GM19463 (cell line): ENCODE results near the gene EPOP.
"Not testable (repeated sequence)": the region's sequence is repeated elsewhere in the genome, so short reads cannot be mapped to it uniquely, and the experiment has no call there.

Experiments
- ATAC-seq: cut with Tn5 transposase; IDR thresholded peaks from one replicate; pipeline ENCODE4 v1.9.1; 2021; ENCODE audit warnings: mild to moderate bottlenecking, moderate library complexity; ENCODE audit not compliant: unreplicated experiment

Gene EPOP

DNA sequence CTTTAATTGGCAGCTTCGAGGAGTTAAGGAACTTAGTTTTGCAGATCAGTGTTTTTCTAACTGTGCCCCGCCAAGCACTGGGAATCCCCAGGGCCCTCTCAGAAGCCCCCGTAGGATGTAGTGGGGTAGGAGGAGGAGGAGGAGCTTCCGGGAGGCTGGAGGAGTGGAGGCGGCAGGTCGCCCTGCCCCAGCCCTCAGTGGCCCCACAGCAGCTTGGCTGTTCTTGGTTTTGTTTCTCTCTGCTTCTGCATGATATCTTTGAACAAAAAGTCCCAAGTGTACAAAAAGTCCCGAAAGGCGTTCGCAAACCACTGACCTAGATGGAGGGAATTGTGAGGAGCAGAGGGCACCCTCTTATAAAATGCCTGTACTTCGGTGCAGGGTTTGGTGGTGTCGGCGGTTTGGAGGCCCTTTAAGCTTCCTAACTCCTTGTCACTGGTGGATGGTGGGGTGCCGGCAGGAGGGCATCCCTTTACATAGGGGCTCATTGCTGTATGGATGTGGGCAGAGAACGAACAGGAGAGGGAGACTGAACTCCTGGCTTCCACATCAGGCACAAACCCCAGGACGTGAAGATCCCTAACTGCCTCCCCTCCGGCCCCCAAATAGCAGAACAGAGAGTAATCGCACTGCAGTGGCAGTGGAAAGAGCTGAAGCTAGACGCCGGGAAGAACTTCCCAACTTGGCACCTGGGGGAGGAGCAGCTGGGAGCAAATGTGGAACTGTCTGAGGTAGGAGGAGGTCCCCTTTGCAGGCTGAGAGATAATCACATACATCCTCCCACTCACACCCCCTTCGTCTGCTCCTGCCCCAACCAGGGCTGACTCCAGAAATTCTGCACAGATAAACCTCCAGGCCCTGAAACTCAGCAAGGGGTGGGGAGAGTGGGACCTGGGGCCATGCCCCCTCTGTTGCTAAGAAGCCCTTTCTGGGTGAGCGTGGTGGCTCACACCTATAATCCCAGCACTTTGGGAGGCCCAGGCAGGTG is 20.1 kb downstream of the EPOP start:
- ATAC-seq, result no peak

DNA sequence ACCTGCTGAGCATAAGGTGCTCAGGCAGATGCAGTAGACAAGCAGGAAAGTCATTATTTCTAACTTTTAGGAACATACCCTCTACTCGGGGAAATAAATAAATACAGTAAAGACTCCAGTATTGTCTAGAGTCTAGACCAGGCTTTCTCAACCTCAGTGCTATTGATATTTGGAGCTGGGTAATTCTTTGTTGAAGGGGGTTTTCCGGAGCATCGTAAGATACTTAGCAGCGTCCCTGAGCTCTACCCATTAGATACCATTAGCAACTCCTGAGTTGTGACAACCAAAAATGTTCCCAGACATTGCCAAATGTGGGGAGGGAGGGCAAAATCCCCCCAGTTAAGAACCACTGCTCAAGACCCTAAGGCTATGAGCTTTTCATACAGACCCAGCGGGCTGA is 21.1 kb downstream of the EPOP start:
- ATAC-seq, result no peak

DNA sequence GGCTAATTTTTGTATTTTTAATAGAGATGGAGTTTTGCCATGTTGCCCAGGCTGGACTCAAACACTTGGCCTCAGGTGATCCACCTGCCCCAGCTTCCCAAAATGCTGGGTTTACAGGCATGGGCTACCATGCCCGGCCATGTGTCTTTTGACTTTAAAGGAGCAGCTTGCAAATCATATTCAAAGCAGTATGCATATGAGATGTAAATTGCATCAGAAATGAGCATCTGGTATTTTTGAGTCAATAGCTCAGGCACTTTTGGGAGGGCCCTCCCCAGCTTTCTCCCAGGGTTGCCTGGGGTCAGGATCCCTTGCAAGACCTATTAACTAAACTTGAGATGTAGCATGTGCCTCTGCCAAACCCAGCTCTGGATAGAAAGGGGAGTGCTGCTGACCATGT is 21.5 kb downstream of the EPOP start:
- no peak for ATAC-seq

DNA sequence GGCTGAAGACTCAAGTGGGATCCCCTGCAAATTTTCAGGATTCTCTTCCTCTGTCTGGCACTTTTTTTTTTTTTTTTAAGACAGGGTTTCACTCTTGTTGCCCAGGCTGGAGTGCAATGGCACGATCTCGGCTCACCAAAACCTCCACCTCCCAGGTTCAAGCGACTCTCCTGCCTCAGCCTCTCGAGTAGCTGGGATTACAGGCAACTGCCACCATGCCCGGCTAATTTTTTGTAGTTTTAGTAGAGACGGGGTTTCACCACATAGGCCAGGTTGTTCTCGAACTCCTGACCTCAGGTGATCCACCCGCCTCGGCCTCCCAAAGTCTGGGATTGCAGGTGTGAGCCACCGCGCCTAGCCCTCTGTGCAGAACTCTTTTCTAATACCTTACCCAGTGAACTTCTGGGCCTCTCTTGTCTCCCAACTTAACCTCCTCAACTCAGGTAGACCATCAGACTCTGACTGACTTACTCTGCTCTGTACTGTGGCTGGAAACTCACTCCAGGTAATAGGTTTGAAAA is 24.0 kb downstream of the EPOP start:
- not testable (repeated sequence) for ATAC-seq

DNA sequence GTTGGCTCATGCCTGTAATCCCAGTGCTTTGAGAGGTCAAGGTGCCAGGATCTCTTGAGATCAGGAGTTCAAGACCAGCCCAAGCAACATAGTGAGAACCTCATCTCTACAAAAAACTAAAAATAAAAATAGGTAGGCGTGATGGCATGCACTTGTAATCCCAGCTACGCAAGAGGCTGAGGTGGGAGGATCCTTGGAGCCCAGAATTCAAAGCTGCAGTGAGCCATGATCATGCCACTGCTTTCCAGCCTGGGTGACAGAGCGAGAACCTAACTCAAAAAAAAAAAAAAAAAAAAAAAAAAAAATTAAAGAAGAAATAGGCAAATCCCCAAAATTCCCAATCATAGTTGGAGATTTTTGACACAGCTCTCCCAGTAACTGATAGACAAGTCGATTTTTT is 36.8 kb downstream of the EPOP start:
- no peak for ATAC-seq

DNA sequence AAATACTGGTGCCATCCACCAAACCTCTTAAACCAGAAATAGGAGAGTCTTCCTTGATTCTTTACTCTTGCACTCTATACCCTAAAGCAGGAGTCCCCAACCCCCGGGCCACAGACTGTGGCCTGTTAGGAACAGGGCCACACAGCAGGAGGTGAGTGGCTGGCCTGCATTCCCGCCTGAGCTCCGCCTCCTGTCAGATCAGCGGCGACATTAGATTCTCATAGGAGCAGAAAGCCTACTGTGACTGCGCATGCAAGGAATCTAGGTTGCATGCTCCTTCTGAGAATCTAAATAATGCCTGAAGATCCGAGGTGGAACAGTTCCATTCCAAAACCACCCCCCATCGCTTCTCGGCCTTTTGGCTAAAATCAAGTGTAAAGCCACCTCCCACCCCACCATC is 38.7 kb downstream of the EPOP start:
- no peak for ATAC-seq

DNA sequence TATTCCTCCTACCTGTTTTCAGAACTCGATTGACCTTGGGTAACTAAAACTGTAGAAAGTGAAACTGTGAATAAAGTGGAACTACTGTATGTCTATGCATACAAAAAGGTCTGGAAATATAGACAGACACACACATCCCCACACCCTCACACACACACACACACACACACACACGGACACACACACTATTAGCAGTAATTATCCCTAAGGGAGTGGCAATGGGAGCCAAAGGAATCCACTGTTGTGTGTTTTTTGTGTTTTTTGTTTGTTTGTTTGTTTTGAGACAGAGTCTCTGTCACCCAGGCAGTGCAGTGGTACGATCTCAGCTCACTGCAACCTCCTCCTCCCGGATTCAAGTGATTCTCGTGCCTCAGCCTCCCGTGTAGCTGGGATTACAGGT is 42.4 kb downstream of the EPOP start:
- no peak for ATAC-seq

DNA sequence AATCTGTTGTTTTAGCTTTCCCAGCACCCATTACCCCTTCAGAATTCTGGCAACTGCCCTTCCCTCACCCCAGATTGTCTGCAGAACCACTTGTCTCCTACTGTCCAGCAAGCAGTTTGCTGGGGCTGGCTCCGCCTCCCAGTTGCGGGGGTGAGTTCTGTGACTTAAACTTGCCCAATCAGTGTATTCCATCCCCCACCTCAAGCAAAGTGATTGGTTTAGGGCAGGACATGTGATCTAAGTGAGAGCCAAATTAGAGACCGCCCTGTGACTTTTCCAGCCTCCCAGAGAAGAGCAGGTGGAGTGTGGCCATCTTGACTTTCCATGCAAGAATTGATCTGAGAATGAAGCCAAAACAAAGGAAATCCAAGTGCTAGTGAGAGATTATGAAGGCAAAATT is 46.3 kb downstream of the EPOP start:
- ATAC-seq, result no peak

DNA sequence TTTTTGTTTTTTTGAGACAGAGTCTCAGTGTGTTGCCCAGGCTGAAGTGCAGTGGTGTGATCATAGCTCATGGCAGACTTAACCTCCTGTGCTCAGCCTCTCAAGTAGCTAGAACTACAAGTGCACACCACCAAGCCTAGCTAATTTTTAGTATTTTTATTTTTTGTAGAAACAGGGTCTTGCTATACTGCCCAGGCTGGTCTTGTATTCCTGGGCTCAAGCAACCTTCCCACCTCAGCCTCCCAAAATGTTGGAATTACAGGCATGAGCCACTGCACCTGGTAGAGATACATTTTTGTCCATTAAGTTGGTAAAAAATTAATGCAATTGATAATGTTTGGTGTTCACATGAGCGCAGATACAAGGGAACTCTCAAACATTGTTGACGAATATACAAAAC is 46.8 kb downstream of the EPOP start:
- no peak for ATAC-seq

DNA sequence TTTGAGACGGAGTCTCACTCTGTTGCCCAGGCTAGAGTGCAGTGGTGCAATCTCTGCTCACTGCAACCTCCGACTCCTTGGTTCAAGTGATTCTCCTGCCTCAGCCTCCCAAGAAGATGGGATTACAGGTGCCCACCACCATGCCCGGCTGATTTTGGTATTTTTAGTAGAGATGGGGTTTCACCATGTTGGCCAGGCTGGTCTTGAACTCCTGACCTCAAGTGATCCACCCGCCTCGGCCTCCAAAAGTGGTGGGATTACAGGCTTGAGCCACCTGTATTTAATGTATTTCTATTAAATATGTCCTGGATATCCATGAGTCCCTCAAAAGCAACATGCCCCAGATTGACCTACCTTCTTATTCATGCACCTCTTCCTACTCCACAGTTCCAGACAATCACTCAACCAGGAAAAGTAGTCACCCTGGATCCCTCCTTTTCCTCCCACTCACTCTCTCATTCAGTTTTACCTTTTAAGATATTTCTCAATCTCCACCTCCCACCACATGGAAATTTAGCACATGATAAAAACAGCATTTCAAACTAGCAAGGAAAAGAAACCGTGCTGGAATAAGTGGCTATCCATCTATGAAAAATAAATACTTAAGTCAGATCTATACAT is 48.0 kb downstream of the EPOP start:
- ATAC-seq, result not testable (repeated sequence)

DNA sequence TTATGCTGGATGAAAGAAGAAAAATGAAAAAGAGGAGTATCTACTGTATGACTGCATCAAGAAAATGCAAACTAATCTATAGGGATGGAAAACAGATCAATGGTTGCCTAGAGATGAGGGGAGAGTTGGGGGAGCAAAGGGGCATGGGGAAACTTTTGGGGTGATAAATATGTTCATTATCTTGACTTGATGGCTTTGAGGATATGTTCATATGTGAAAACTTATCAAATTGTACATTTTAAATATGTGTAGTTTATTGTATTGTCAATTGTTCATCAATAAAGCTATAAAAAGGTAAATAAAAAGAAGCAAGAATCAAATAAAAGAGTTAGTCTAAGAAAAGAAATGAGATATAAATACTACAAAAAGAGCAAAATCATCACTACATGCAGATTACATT is 49.3 kb downstream of the EPOP start:
- ATAC-seq, result no peak

DNA sequence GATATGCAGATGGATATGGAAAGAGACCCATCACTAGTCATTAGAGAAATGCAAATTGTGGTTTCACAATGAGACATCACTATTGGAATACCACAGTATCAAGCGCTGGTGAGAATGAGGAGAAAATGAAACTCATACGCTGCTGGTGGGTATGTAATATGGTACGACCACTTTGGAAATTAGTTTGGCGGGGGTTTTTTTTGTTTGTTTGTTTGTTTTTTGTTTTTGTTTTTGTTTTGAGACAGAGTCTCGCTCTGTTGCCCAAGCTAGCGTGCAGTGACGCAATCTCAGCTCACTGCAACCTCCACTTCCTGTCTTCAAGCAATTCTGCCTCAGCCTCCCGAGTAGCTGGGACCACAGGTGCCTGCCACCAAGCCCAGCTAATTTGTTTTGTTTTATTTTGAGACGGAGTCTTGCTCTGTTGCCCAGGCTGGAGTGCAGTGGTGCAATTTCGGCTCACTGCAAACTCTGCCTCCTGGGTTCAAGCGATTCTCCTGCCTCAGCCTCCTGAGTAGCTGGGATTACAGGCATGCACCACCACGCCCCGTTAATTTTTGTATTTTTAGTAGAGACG is 49.9 kb downstream of the EPOP start:
- ATAC-seq, result not testable (repeated sequence)
